T-helper 2 cell (primary cell): Measurements from ENCODE around the gene NT5C2.
A peak's percentile ranks its signal among the peaks of the same experiment; 100 is the strongest.
"Not testable (repeated sequence)": the region's sequence is repeated elsewhere in the genome, so short reads cannot be mapped to it uniquely, and the experiment has no call there.

Experiments
- DNase-seq, 5 experiments: peaks; one replicate each; pipeline versions ENCODE4 v3.0.0 to v3.0.0-alpha.2; 2012 to 2022
- total RNA-seq, 2 donors: gene quantifications; one replicate each; lab custom pipeline; 2026; lab: John Stamatoyannopoulos, UW

The NT5C2 gene
- total RNA-seq = 41.2 to 51.4 reads per million in 2 donors

DNA sequence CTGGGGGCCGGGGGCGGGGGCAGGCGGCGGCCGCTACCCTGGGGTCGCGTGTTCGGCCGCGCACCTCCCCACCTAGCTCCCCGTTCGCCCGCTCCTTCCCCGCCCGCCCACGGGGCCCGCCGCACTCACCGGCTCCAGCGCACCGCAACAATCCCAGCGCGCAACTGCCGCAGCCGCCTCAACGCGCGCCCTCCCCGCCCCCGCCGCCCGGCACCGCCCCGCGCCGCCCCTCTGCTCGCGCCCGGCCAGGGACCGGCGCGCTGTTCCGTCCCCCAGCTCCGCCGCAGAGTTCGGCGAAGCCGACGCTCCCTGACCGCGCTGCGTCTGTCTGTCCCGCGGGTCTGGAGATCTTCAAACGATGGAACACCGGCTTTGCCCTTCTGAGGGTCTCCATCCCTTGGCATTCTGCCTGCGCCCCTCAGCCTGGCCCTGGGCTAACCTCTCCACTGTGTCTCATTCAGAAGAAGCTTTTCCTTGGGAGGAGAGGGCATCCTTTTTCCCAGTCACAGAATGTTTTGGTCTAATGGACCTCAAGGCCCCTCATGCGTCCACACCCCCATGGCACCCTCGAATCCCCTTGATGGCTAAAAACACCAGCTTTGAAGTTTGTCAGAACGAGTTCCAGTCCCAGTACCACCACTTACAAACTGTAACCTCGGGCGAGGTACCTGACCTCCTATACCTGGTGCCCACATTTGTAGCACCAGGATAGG is at the start of gene NT5C2:
Gene NT5C2, minus strand, starts transcription at position 166 of the 713 bp plus-strand sequence. CDS start 18,314 bp downstream, outside the sequence.
- DNase-seq = peak; percentile 54 to 88 (median 60)

DNA sequence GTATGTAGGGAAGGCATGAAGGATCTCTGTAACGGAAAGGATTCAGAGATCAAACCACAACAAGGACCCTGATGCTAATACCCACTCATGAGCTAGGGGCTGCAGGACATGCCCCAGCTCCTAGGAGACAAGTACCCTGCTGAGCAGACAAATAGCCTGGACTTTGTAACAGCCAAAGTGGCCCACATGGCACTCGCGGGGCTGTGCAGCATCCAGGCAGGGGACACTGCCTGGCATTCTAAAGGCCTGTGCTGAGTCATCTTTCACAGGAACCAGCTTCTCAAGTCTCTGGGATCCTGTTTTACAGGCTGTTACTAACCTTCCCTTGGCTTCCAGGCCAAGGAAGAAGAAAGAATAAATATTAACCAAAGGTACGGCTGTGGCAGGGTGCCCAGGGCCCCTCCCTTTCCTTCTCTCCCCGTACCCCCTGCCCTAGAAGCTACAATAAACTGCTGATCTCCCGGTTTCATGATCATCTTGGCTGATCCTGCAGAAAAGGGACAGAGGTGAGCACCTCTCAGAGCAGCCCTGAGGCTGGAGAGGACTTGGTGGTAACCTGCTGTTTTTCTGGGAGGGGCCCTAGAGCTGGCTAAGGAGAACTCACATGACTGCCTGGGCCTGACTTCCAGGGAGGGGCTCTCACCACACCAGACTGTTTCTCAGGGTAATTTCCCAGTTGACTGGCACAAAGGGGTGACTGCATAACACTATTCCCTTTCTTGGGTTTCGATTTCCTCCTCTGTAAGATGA is 48.4 kb upstream of the NT5C2 start:
- DNase-seq = no peak

DNA sequence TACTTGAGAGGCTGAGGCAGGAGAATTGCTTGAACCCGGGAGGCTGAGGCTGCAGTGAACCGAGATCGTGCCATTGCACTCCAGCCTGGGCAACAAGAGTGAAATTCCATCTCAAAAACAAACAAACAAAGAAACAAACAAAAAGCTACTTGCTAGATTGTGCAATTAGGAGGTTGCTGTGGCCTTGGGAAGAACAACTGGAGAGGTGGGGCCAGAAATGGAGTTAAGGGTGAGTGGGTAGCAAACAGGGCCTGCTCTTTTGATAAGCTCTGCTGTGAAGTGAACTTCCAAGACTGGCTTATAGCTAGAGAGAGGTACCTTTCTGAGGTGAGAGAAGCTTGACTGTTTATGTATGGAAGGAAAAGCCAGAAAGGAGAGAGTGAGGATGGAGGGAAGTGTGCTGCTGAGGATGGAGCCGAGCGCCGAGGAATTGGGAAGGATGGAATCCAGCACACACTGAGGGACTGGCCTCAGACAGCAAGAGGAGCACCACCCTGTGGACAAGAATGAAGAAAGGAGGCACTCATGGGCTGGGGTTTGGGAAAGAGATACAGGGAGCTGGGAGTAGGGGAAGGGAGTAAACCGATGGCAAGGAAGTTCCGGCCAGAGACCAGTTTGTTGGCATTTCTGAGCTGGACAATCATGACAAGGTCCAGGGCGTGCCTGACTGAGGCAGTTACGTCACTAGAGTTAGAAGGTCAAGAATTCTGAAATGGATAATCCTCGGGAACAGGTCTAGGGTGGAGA is 45.6 kb upstream of the NT5C2 start:
- DNase-seq = no peak

DNA sequence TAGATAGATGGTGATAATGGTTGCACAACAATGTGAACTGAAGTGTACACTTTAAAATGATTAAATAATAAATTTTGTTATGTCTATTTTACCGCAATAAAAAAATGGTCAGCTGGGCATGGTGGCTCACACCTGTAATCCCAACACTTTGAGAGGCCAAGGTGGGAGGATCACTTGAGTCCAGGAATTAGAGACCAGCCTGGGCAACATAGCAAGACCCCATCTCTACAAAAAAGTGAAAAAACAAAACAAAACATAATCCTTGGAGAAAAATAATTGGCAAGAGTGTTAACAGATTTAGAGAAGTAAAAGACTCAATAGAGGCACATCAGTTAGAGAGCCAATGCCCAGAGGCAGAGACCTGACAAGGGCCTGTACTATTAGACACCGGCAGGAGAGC is 42.7 kb upstream of the NT5C2 start:
- DNase-seq = no peak

DNA sequence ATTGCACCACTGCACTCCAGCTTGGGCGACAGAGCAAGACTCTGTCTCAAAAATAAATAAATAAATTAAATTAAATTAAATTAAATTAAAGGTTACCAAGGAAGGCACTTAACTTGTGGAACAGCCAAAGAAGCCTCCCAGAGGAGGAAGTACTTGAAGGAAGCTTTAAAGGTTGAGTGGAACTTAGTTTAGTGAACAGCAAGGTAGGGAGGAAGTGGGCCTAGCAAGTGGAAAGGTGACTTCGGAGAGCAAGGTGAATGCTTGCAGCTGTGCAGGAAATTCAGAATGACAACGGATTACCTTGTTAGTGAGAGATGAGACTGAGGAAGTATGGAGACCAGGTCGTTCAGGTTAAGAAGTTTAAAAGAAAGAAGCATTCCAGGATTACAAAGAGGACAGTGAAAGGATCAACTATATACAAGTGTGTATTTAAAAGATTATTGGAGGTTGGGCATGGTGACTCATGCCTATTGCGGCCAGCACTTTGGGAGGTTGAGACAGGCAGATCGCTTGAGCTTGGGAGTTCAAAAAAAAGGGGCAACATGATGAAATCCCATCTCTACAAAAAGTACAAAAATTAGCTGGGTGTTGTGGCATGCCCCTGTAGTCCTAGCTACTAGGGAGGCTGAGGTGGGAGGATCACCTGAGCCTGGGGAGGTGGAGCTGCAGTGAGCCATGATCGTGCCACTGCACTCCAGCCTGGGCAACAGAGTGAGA is 39.9 kb upstream of the NT5C2 start:
- DNase-seq = no peak

DNA sequence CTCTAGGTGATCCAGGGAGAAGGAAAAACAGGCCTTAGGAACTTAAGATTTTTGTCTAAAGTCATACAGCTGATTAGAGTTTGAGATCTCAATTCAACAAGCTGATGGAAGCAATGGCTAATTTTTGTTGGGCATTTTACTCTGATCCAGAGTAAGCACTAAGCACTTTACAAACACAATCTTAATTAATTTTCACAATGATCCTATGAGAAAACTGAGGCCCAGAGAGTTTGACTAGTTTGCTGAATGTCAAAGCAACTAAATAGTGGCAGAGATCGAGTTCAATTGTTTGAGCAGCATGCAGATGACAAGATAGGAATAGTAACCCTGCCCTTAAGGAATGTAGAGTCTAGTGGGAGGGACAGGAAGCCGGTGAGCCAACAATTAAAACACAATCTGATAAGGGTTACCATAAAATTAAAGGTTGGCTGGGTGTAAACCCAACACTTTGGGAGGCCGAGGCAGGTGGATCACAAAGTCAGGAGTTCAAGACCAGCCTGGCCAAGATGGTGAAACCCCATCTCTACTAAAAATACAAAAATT is 39.1 kb upstream of the NT5C2 start:
- no peak for DNase-seq

DNA sequence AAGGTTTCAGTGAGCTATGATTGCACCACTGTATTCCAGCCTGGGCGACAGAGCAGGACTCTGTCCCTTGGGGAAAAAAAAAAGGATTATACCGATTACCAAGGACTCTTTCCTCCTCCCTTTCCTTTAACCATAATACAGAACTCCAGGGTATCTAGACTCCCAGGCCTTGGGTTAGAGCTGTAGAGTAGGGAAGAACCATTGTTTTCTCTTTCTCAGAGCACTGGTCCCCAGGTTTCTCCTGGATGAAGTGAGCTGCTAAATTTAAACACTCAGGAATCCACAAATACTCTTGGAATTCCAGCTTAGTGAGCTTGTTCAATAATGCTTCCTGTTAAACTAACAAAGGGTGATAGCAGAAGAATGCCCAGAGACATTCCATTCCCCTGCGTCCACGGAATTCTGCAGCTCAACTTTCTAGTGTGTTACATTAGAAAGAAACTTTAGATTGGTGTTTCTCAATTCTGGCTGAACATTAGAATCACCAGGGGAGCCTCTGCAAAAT is 38.0 kb upstream of the NT5C2 start:
- DNase-seq = no peak

DNA sequence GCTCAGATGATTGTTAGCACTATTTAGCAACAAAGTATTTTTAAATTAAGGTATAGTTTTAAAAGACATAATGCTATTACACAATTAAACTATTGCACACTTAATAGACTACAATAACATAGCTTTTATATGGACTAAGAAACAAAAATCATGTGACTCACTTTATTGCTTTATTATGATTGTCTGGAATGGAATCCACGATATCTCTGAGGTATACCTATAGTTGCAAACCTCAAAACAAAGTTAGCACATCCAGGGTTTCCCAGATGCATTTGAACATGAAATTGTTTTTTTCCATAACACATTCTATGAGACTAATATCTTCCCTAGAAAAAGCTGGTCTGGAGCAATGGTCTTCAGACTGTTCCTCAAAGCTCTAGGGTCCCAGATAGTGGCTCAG is 34.3 kb upstream of the NT5C2 start:
- no peak for DNase-seq

DNA sequence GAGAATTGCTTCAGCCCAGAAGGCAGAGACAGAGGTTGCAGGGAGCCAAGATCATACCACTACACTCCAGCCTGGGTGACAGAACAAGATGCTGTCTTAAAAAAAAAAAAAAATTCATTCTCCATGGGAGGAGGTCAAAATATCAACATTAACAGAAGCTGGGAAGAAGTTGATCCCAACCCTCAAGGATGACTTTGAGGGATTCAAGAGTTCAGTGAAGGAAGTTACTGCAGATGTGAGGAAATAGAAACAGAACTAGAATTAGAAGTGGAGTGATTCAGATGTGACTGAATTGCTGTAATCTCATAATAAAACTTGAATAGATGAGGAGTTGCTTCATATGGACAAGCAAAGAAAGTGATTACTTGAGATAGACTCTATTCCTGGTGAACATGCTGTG is 32.9 kb upstream of the NT5C2 start:
- no peak for DNase-seq

DNA sequence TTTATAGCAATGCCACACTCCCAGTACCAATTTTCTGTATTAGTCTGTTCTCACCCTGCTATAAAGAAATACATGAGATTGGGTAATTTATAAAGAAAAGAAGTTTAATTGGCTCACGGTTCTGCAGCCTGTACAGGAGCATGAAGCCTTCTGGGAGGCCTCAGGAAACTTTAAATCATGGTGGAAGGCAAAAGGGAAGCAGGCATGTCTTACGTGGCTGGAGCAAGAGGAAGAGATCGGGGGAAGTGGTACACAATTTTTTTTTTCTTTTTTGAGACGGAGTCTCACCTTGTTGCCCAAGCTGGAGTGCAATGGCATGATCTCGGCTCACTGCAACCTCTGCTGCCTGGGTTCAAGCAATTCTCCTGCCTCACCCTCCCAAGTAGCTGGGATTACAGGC is 31.6 kb upstream of the NT5C2 start:
- DNase-seq = not testable (repeated sequence)

DNA sequence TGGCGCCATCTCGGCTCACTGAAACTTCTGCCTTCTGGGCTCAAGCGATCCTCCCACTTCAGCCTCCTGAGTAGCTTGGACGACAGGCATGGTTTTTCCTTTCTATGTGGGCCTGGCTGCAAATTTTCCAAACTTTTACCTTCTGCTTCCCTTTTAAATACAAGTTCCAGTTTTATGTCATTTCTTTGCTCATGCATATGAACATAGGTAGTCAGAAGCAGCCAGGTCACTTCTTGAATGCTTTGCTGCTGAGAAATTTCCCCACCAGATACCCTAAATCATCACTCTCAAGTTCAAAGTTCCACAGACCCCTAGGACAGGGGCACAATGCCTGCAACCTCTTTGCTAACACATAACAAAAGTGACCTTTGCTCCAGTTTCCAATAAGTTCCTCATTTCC is 31.1 kb upstream of the NT5C2 start:
- no peak for DNase-seq

DNA sequence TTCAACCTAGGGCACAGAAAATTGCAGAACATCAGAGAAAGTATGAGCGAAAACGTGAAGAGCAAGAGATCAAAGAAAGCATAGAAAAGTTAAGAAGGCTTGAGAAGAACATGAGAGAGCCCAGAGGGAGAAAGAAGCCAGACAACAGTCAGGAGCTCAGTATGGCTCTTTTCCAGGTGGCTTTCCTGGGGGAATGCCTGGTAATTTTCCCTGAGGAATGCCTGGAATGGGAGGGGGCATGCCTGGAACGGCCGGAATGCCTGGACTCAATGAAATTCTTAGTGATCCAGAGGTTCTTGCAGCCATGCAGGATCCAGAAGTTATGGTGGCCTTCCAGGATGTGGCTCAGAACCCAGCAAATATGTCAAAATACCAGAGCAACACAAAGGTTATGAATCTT is 23.3 kb upstream of the NT5C2 start:
- not testable (repeated sequence) for DNase-seq

DNA sequence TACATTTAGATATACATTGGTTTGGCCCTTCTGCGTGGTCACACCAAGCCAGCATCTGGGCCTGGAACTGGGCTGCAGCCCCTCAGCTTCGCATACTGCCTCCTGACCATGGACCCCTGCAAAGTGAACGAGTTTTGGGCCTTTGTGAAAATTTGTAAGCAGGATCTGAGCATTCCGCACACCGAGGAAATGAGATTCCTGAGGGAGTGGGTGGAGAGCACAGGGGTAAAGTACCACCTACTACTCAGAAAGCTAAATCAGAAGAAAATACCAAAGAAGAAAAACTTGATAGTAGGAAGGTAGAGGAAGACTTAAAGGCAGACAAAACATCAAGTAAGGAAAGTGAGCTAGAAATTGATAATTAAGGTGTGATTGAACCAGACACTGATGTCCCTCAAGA is 22.5 kb upstream of the NT5C2 start:
- DNase-seq = no peak

DNA sequence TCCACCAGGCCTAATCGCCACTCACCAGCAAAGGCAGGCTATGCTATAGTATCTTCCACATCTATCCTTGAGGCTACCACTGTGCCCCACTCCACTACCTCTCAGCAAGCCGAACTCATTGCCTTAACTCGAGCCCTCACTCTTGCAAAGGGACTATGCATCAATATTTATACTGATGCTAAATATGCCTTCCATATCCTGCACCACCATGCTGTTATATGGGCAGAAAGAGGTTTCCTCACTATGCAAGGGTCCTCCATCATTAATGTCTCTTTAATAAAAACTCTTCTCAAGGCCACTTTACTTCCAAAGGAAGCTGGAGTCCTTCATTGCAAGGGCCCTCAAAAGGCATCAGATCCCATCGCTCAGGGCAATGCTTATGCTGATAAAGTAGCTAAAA is 17.2 kb upstream of the NT5C2 start:
- DNase-seq = not testable (repeated sequence)

DNA sequence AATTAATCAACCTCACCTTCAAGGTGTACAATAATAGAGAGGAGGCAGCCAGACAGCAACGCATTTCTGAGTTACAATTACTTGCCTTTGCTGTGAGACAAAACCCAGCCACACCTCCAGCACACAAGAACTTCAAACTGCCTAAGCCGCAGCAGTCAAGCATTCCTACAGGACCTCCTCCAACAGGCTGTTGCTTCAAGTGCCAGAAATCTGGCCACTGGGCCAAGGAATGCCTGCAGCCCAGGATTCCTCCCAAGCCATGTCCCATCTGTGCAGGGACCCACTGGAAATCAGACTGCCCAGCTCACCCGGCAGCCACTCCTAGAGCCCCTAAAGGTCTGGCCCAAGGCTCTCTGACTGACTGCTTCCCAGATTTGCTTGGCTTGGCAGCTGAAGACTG is 14.6 kb upstream of the NT5C2 start:
- DNase-seq = not testable (repeated sequence)

DNA sequence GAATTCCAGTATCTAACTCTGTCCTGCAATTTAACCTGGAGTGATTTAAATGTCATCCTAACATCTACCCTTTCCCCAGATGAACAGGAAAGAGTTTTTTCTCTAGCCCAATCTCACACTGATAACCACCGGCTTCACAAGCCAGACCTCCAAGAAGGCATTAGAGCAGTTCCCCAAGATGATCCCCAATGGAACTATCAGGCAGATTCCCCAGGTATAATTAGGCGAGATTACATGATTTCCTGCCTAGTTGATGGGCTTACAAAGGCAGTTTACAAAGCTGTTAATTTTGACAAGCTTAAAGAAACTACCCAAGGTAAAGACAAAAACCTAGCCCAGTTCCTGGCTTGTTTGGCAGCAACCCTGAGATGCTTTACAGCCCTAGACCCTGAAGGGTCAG is 14.1 kb upstream of the NT5C2 start:
- DNase-seq = no peak

DNA sequence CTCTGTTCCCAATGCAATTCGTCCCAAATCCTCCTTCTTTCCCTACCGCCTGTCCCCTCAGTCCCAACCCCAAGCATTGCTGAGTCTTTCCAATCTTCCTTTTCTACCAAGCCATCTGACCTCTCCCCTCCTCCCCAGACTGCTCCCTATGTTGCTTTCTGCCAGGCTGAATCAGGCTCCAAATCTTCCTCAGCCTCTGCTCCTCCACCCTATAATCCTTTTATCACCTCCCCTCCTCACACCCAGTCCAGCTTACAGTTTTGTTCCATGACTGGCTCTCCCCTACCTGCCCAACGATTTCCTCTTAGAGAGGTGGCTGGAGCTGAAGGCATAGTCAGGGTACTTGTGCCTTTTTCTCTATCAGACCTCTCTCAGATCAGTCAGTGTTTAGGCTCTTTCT is 13.6 kb upstream of the NT5C2 start:
- DNase-seq = not testable (repeated sequence)

DNA sequence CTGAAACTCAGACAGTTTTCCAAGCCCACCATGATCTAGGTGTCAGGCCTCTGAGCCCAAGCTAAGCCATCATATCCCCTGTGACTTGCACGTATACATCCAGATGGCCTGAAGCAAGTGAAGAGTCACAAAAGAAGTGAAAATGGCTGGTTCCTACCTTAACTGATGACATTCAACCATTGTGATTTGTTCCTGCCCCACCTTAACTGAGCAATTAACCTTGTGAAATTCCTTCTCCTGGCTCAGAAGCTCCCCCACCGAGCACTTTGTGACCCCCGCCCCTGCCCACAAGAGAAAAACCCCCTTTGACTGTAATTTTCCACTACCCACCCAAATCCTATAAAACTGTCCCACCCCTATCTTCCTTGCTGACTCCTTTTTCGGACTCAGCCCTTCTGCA is 12.3 kb upstream of the NT5C2 start:
- not testable (repeated sequence) for DNase-seq

DNA sequence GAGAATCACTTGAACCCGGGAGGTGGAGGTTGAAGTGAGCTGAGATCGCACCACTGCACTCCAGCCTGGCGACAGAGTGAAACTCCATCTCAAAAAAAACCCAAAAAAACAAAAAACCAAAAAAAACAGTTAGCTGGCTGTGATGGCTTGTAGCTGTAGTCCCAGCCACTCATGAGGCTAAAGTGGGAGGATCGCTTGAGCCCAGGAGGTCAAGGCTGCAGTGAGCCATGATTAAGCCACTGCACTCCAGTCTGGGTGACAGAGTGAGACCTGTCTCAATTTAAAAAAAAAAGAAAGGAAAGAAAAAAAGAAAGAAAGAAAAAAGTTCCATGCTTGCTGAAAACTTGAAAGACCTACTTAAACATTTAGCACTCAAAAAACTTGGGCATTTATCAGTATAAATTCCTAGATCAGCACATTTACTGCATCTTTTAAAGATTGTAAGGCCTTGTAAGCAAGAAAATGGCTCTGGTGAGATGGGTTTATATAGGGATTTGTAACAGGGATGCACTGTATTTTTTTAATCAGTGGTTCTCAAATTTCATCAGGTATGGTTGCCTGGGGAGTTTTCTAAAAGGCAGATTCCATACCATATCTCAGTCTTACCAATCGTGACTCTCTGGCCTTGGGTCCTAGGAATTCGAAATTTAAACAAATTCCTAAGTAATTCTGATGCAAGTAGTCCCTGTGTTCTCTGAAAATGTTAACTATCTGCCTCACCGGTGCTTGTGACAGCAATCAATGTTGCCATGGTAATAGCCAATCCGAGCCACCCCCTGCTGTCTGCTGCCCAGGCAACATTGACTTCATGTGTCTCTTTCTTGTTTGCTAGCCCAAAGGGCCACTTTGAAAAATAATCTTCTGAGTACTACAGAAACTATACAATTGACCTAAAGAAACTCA is 11.5 kb upstream of the NT5C2 start:
- no peak for DNase-seq

DNA sequence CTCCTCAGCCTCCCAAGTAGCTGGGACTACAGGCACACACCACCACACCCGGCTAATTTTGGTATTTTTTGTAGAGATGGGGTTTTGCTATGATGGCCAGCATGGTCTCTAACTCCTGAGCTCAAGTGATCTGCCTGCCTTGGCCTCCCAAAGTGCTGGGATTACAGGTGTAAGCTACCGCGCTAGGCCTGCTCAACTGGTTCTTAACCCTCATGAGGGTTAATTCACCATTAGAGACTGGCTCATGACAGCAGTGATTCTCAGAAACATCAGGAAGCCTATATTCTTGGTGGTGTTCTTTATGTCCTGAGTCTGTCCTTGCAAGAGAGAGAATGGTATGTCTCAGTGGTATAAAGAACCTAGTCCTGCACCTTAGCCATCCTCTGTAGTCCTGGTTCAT is 10.4 kb upstream of the NT5C2 start:
- DNase-seq = no peak

DNA sequence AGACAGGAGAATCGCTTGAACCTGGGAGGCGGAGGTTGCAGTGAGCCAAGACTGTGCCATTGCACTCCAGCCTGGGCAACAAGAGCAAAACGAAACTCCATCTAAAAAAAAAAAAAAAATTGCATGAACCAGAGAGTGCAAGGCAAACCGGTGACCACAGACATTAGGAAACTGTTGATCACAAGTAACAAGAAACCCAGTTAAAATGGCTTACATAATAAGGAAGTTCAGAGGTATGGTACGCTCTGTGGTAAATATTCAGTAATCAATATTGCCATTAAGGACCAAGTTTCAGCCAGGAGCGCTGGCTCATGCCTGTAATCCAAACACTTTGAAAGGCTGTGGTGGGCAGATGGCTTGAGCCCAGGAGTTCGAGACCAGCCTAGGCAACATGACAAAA is 9.2 kb upstream of the NT5C2 start:
- DNase-seq = no peak
